Measurements from ENCODE around the gene GSE1.
"Not testable (repeated sequence)": the region's sequence is repeated elsewhere in the genome, so short reads cannot be mapped to it uniquely, and the experiment has no call there.

Gene GSE1

DNA sequence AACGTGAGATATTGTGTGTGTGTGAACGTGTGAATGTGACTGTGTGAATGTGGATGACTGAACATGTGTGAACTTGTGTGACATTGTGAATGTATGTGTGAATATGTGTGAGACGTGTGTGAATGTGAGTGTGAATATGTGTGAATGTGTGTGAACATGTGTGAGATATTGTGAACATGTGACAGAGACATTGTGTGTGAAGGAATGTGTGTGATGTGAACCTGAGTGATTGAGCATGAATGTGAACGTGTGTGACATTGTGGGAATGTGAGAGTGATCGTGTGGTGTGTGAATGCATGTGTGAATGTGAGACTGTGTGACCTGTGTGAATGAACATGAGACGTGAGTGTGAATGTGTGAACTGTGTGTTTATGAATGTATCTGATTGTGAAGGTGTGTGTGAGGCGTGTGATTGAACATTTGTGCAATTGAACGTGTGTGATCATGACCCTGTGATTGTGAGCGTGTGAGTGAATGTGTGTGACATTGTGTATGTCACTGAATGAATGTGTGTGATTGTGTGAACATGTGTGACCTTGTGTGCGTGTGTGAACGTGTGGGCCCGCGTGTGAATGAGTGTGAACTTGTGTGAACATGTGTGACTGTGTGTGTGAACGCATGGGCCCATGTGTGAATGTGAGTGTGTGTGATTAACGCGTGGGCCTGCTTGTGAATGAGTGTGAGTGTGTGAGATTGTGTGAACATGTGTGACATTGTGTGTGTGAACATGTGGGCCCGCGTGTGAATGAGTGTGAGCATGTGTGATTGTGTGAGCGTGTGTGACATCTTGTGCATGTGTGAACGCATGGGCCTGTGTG, 23.2 kb upstream of the GSE1 start:
- DNase-seq (ENCODE audit: extremely low read depth in 1 of 2, low read depth in 1 of 2) = no peak

DNA sequence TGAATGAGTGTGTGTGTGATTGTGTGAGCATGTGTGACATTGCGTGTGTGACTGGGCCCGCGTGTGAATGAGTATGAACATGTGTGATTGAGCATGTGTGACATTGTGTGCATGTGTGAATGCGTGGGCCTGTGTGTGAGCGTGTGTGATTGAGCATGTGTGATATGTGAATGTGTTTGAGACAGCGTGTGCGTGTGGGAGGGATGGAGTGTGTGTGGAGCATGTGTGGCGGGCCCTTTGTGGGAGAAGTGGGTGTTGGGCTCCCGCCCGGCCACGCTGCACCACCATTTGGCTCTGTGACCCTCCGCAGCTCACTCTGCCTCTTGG, 22.7 kb upstream of the GSE1 start:
- DNase-seq (ENCODE audit: extremely low read depth in 1 of 2, low read depth in 1 of 2) = no peak

DNA sequence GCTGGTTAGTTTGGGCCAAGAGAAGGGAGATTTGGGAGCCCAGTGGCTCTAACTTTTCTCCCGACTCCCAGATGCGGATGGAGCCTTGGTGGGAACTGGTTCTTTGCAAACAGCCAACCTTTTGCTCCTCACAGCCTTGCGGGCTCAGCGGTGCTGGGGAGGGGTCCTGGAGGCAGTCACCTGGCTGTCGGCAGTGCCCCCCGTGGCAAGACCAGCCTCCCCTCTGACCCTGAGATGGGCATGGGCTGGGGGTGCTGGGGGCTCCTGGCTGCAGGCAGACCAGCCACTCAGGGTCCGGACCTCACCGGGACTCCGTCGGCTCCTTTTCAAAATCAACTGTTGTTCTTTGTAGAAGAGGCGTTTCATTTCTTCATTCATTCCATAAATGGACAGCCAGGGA, 21.7 kb upstream of the GSE1 start:
- no peak for DNase-seq (ENCODE audit: extremely low read depth in 1 of 2, low read depth in 1 of 2)

DNA sequence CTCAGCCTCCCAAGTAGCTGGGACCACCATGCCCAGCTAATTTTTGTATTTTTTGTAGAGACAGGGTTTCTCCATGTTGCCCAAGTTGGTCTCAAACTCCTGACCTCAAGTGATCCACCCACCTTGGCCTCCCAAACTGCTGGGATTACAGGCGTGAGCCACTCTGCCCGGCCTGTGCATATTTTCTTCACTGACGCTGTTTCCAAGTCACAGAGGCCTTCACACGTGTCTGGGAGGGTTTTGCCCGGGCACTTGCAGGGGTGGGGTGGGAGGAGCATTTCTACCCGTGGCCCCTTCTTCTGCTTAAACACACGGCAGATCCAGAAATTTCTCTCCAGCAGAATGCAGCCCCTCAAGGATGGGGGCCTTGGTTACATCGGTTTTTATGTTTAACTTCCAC, 20.8 kb upstream of the GSE1 start:
- not testable (repeated sequence) for DNase-seq (ENCODE audit: extremely low read depth in 1 of 2, low read depth in 1 of 2)

DNA sequence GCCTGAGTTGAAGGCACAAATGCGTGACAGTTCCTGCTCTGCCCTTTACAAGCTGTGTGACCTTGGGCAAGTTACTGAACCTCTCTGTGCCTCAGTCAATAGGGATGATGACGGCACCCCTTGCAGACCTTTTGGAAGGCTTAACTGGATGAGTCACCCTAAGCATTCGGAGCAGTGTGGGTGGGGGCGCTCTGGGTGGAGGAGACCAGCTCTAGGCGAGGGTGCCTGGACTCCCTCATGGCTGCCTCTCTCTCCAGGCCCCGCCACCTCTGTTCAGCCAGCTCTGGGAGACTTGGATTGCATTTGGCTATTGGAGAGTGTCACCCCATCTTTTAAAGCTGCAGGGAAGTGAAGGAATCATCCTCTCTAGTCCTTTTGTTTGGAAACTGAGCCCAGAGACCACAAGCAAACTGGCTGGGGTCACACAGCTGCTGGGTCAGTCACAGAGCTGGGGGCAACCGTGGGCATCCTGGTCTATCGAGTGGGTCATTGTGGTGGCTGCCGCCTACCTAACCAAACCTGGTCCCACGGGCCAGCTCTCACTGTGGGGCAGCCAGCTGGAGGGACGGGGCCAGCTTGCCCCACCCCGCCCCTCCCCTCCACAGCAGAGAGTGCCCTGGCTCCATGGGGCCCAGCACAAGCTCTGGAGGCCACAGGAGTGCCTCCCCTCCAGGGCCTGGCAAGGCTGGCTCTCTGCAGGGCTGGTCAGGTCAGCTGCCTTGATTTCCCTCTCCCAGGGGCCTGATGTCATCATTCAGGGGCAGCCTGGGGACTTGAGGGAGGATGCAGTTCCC, 20.2 kb upstream of the GSE1 start:
- no peak for DNase-seq (ENCODE audit: extremely low read depth in 1 of 2, low read depth in 1 of 2)

DNA sequence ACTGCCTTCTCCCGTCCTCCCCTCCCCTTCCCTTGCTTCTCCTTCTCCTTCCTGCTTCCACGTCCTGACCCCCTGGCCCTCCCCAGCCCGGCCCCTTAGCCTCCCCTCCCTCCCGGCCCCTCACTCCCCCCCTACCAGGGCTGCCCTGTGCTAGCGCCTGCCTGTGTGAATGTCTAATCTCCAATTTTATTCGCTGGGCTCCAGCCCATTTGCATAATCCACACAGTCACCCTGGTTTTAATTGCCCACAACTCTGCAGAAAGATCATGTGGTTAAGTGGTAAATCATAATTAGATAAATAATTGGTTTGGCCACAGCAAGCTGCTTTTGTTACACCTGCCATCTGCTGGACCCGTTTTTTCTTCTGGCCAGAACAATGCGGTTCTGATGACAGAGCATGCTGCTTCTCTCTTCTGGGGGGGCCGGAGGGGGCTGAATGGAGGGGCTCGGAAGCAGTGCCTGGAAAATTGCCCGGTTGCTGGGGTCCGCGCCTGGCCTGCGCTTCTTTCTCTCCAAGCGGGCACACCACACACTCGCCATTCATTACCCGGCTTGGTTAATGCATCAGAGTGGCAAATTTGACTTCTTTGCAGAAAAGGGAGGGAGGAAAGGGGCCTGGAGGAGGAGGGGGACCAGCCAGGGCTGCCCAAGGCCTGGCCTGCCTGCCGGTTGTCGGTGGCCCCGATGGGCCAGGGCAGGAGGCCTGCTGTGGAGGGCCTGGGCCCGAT, 19.5 kb upstream of the GSE1 start:
- DNase-seq (ENCODE audit: extremely low read depth in 1 of 2, low read depth in 1 of 2) = no peak

DNA sequence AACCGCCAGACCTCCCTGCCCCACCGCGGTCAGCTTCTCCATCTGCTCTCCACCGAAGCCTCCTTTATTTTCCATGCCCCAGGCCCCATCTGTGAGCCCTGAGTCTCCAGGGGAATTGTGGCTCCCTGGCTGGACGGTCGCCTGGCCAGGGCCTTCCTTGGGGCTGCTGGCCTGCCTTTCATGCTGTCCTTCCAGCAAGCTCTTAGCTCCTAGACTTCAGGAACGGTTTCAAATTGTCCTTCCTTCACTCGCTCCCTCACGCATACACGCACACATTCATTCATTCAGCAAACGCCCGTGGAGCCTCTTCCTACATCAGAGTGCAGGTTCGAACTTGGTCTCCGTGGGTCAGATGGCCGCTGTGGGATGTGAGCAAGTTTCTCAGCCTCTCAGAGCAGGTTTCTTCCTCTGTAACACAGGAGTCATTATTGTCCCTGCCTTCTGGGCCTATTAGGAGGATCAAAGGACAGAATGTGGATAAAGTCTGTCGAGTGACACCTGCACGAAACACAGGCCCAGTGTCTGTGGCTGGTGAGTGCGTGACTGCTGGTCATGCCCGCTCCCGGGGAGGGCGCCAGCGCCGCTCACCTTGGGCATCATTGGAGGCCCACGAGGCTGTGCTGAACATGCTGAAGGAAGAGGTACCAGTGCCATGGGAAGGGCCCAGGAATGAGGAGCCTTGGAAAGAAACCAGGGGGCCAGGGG, 18.7 kb upstream of the GSE1 start:
- no peak for DNase-seq (ENCODE audit: extremely low read depth in 1 of 2, low read depth in 1 of 2)

DNA sequence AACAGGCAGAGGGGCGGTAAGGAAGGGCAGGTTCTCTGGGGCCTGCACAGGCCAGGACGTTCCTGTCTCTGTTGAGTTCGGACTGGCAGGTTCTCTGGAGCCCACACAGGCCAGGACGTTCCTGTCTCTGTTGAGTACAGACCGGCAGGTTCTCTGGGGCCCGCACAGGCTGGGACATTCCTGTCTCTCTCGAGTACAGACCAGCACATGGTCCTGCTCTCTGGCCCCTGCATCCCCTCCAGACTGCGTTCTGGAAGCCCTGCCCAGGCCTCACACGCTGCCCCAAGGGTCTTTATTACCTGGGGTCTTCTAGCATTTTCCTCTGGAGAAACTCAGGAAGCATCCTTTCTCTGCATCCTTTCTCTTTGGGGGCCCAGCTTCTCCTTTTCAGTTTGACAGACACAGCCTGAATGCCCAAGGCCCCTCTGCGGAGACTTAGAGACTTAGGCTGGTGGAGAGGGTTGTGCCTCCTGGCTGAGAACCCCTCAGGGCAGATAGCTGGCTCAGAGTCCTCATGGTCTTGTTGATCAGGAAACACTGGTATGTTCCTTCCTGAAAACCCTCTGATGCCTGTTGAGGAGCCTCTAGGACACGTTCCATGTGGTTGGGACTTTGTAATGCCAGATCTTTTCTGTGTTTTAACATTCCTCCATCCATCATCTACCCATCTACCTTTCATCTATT, 18.0 kb upstream of the GSE1 start:
- no peak for DNase-seq (ENCODE audit: extremely low read depth in 1 of 2, low read depth in 1 of 2)

DNA sequence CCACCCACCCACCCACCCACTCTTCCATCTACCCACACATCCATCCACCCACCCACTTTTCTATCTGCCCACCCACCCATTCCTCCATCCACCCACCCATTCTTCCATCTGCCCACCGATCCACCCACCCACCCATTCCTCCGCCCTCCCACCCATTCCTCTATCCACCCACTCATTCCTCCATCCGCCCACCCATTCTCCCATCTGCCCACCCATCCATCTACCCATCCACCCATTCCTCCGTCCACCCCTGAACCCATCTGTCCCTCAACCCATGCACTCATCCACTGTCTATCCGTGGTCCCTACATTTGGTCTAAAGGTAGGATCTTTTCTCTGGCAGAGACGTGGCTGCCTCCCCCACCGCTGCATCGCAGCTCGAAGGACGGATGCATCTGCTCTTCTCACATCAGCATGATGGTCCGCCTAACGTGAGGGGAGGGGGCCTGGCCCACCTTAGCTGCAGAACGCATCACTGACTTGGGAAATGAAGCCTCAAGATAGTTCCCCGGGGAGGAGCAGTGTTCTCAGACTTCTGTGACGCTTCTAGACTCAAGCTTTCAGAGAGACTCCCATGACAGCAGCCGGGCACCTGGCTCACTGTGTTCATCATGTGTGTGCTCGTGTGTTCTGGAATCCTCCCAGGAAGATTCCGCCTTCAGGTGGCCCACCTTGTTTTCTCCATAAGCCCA, 17.2 kb upstream of the GSE1 start:
- no peak for DNase-seq (ENCODE audit: extremely low read depth in 1 of 2, low read depth in 1 of 2)

DNA sequence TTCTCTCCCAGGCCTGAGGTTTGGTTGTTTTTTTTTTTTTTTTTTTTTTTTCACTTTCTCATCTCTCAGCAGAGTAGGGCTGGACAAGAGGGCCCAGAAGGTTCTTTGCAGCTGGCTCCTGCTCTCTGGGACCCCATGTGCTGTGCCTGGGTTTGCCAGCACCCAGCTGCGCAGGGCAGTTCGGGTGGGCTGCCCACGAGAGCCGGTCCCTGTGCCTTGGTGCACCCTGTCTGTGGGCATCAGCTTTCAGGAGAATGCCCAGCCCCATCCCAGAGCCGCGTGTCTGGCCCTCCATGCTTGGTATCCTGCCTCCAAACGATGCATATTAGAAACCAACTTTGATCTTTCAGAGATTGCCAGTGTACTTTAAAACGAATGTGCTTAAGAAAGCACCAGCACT, 15.0 kb upstream of the GSE1 start:
- DNase-seq (ENCODE audit: extremely low read depth in 1 of 2, low read depth in 1 of 2) = no peak

DNA sequence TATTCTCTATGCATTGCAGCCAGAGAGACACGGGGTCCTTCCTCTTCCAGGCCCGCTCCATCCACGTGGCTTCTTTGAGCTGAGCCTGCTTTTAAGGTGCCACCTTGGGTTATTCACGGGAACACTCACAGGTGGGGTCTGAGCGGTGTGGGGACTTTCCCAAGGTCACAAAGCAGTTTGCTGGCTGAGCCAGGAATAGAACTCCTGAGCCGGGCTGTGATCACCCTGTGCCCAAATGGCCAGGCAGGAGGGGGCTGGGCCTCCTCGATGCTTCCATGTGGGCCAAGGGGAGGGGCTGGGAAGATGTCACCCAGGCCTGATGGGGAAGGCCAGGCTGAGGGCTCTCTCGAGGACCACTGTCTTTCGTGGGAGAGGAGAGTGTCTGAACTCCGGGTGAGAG, 13.0 kb upstream of the GSE1 start:
- no peak for DNase-seq (ENCODE audit: extremely low read depth in 1 of 2, low read depth in 1 of 2)

DNA sequence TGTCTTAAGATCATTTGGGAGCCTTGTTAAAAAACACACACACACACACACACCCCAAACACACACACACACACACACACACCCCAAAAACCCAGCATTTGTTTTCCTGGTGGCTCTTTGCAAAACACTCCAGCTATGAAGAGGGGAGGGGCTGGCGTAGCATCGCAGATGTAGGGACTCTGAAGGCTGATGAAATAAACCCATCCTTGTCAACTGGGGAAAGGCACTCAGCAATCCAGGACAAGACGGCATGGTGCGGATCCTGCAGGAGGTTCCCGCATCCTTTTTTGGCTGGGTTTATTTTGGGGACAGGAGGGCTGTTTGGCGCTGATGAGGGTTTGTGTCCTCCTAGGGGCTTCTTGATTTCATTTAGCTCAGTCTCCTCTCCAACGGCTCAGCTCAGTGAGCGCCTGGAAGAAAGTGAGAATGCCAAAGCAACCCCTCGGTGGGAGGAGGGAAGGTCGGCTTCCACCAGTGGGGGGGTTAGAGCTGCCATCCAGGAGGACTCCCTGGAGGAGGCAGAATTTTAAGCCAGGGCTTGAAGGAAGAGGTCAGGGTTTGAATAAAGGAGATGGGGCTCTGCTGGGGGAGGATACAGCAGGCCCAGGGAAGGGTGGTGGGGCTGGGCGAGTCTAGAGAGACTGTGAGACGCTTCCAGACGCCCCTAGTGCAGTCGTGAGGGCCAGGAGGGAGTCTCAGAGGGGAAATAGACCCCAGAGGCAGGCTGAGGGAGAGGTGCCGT, 12.4 kb upstream of the GSE1 start:
- no peak for DNase-seq (ENCODE audit: extremely low read depth in 1 of 2, low read depth in 1 of 2)

DNA sequence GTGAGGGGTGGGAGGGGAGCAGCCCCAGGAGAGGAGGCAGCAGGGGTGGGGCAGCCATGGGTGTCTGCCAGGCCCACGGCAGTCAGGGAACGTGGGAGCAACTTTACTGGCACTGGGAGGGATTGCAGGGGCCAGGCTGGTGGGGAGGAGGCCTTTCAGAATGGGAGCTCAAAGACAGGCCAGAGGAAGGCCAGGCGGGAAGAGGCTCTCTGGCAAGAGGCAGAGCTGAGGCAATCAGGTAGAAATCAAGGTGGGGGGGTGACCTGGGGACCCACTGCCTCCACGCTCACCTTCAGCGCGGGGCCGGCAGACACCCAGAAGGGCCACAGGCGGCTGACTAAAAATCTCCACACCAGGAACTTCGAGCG, 11.9 kb upstream of the GSE1 start:
- no peak for DNase-seq (ENCODE audit: extremely low read depth in 1 of 2, low read depth in 1 of 2)

DNA sequence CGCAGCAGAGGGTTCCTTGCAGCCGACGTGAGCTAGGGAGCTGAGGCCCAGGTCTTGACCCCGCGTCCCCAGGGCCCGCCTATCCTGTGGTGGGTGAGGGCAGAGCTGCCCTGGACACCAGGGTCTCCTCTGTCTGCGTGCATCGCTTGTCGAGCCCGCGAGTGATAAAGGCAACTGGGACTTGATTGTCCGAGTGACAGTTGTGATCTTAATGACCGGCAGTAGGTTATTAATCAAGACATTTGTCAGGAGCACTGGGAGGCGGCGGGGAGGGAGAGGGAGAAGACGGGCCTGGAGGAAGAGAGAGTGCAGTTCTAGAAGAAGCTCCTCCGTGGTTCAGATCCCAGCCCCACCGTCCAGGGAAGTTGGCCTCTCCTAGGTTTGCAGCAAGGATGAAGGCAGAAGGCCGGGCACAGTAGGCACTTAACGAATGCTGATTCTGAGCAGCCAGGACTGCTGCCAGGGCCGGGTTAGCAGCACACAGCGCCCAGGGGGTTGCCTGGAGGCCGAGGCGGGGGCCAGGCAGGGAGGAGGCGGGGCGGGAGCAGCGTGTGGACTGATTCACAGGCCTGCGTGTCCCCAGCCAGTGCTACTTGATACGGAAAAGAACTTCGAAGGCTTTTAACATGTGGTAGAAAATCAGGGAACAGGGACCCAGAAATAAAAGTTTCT, 11.3 kb upstream of the GSE1 start:
- DNase-seq (ENCODE audit: extremely low read depth in 1 of 2, low read depth in 1 of 2) = no peak

DNA sequence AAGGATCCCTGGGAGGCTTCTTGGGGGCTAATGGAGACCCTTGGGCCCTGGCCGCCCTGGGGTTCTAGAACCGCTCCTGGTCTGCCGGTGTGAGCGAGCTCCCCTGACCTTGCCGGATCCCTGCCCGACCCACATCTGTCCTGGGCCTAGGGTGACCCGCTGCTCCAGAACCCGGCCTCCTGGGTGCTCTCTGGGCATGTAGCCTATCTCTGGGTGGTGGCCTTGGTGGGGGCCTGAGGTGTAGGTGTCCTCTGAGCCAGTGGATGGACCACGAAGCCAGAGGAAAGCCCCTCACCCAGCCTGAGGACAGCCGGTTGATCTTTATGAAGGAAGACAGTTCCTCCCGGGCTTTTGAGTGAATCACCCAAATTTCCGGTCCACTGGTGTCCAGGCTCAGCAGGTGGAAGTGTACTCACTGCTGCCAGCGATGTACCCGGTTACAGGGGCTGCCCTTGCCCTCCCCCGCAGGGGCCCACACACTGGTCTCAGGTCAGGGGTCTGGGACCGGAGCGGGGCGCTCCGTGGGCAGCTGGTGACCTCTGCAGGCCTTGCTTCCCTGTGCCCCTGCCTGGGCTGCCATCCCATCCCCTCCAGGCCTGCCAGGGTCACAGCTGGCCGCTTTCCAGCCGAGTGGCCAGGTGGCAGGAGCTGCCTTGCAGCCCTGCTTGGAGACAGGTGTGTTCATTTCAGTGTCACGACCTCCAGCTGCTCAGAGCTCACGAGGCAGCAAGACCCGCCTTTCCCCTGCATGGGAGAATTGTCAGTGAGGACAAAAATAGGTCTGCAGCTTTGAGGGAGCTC, 10.5 kb upstream of the GSE1 start:
- no peak for DNase-seq (ENCODE audit: extremely low read depth in 1 of 2, low read depth in 1 of 2)

DNA sequence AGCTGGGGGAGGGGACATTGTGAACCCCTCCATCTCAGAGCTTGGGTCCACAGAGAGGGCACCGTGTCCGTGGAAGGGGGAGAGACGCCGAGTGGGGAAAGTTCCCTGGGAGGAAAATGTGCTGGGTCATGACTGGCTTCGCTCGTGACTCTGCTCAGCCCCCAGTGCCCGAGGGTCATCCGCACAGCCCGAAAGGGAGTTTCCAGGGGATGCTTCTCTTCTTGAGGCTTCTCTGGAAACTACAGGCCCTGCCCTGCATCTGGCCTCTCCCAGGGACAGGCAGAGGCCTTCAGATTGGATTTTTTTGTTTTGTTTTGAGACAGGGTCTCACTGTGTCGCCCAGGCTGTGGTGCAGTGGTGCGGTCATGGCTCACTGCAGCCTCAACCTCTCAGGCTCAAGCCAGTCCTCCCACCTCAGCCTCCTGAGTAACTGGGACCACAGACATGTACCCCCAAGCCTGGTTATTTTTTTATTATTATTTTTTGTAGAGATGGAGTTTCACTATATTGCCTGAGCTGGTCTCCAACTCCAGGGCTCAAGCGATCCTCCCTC, 9.8 kb upstream of the GSE1 start:
- DNase-seq (ENCODE audit: extremely low read depth in 1 of 2, low read depth in 1 of 2) = no peak

DNA sequence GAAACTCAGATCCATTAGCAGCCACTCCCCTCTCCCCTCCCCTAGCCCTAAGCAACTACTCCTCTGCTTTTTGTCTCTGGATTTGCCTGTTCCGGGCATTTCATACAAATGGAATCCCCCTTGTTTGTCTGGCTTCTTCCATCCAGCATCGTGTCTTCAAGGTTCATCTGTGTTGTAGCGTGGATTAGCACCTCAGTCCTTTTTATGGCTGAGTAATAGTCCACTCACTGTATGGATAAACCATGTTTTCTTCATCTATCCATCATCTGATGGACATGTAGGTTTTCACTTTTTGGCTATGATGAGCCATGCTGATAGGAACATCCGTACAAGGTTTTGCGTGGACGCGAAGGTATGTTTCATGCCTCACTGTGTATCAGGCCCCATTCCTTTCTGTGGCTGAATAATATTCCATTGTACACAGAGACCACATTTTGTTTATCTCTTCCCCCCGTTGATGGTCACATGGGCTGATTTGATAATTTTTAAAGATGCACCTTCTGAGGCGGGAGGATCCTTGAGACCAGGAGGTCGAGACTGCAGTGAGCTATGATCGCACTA, 8.9 kb upstream of the GSE1 start:
- DNase-seq (ENCODE audit: extremely low read depth in 1 of 2, low read depth in 1 of 2) = no peak

Measured in stimulated activated CD8-positive, alpha-beta memory T cell treated with anti-CD3 and anti-CD28 coated beads, Interleukin-7, amount 100 ng/mL, for 48 hours (primary cell).